ENCODE measurements around the gene RPL28.
"Not testable (repeated sequence)": the region's sequence is repeated elsewhere in the genome, so short reads cannot be mapped to it uniquely, and the experiment has no call there.

RPL28 gene

DNA sequence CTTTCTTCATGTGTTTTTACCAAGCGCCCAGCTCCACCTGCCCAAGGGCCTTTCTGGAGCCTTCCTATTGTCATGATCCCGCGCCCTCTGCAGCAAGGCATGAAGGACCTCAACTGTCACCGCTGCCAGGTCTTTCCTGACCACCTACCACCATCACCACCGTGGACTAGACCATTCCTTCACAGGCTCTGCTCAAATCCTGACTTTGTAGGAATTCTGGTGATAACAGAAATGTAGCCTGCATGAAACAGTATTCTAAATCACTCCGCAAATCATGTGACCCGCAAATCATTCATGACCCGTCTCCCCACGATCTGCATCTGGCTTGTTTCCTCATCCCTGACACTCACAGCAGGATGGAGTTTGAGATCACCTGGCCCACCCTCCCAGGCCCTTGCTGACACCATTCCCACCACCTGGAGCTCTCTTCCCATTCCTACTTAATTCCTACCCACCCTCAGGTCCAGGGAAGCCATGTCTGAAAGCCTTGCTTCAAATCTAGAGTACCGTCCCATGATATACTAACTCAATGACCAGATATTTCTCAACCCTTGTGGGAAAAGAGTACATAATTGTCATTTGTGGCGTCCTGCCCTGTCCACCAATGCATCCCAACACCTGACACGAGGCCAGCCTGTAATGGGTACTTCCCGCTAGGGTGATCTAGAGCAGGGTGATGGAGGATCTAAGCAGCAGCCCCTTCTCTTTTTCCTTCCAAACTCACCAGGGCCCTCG, 20.5 kb downstream of the RPL28 start:
- in situ Hi-C loops (cut with HindIII; ENCODE audit: low sequenced_read_pairs), result no loop called here

GRCh38 chr19:55406826-55407549, 21.3 kb downstream of the RPL28 start:
- in situ Hi-C loops (cut with HindIII; ENCODE audit: low sequenced_read_pairs), result no loop called here
- DNase-seq (ENCODE audit: low read depth), result no peak
- H3K4me3 ChIP-seq (ENCODE audit: low read depth, low read length), result peak overlapping the region; percentile 81
- TF ChIP-seq, protein P1, sequence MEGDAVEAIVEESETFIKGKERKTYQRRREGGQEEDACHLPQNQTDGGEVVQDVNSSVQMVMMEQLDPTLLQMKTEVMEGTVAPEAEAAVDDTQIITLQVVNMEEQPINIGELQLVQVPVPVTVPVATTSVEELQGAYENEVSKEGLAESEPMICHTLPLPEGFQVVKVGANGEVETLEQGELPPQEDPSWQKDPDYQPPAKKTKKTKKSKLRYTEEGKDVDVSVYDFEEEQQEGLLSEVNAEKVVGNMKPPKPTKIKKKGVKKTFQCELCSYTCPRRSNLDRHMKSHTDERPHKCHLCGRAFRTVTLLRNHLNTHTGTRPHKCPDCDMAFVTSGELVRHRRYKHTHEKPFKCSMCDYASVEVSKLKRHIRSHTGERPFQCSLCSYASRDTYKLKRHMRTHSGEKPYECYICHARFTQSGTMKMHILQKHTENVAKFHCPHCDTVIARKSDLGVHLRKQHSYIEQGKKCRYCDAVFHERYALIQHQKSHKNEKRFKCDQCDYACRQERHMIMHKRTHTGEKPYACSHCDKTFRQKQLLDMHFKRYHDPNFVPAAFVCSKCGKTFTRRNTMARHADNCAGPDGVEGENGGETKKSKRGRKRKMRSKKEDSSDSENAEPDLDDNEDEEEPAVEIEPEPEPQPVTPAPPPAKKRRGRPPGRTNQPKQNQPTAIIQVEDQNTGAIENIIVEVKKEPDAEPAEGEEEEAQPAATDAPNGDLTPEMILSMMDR (IDR thresholded peaks at IDR 0.05; ENCODE audit: low read depth, low read length, missing control alignments), result no peak

More for the DNA sequence above, 20.5 kb downstream of the RPL28 start:
- H3K4me3 ChIP-seq (ENCODE audit: low read depth, low read length), result peak overlapping the region; percentile 81
- TF ChIP-seq, protein P1 (IDR thresholded peaks at IDR 0.05; ENCODE audit: low read depth, low read length, missing control alignments), result no peak
- no peak for DNase-seq (ENCODE audit: low read depth)

- peak within 1 kb of the TSS; percentile 81 for H3K4me3 ChIP-seq (ENCODE audit: low read depth, low read length)
- in situ Hi-C loops (cut with HindIII; ENCODE audit: low sequenced_read_pairs); DNase-seq (ENCODE audit: low read depth): not testable (repeated sequence)
Observed at GRCh38 chr19:55407550-55407799, 21.7 kb downstream of the RPL28 start, which contains the start of gene UBE2S. UBE2S (minus strand) TSS chr19:55407788; CDS start chr19:55407589, 199 bp downstream.

- peak; percentile 99 for DNase-seq (ENCODE audit: low read depth)
- peak overlapping the region; percentile 81 for H3K4me3 ChIP-seq (ENCODE audit: low read depth, low read length)
- TF ChIP-seq, protein P1 (IDR thresholded peaks at IDR 0.05; ENCODE audit: low read depth, low read length, missing control alignments), result no peak
- in situ Hi-C loops (cut with HindIII; ENCODE audit: low sequenced_read_pairs), result no loop called here
Observed at GRCh38 chr19:55407800-55408532, 22.2 kb downstream of the RPL28 start.

DNA sequence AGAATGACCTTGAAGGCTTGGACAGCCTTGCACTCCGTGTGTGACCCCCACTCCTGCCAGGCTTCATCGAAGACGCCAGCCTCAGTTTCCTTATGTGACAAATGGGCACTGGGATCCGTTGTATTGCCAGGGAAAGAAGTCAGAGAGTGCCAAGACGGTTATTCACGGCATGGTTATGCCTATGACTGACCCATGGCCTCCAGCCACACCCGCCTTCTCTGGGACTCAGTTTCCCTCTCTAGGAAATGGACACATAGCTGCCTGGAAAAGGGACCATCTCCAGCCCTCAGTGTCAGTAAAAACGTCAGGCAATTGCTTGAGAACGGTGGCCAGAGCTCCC, 22.8 kb downstream of the RPL28 start:
- peak overlapping the region; percentile 81 for H3K4me3 ChIP-seq (ENCODE audit: low read depth, low read length)
- no peak for DNase-seq (ENCODE audit: low read depth)
- TF ChIP-seq, protein P1 (IDR thresholded peaks at IDR 0.05; ENCODE audit: low read depth, low read length, missing control alignments), result no peak
- in situ Hi-C loops (cut with HindIII; ENCODE audit: low sequenced_read_pairs), result no loop called here

GRCh38 chr19:55409179-55409578, 23.4 kb downstream of the RPL28 start:
- in situ Hi-C loops (cut with HindIII; ENCODE audit: low sequenced_read_pairs); H3K4me3 ChIP-seq (ENCODE audit: low read depth, low read length): not testable (repeated sequence)

DNA sequence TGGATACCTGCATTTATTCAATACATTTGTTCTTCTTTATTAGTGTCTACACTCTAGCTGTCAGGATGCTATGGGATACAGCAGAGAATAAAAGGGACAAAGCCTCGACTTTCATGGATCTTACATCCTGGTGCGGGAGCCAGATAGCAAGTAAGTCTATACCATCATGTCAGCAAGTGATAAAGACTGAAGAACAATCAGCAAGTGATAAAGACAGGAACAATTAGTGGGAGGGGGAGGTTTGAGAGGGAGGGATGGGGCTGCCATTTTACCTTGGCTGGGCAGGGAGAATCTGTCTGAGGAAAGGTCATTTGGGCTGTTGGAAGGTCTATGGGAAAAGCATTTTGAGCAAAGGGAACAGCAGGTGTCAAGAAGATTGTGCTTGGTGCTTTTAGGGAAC, 24.4 kb downstream of the RPL28 start:
- in situ Hi-C loops (cut with HindIII; ENCODE audit: low sequenced_read_pairs), result loop anchor here (10.0 kb wide), 1 partner anchor 235 kb away; no protein-coding TSS in a partner anchor
- no peak overlapping the region for H3K4me3 ChIP-seq (ENCODE audit: low read depth, low read length)
- no peak for DNase-seq (ENCODE audit: low read depth)
- TF ChIP-seq, protein P1 (IDR thresholded peaks at IDR 0.05; ENCODE audit: low read depth, low read length, missing control alignments), result no peak

More at GRCh38 chr19:55409179-55409578, 23.4 kb downstream of the RPL28 start:
- DNase-seq (ENCODE audit: low read depth), result not testable (repeated sequence)
